Measurements from ENCODE around the gene ASAP2. TPM values are rescaled to one million over a fixed set of nuclear protein-coding genes. Genes with fewer than 3 reads are reported as not detected.

ASAP2 gene
- total RNA-seq, 1 donor from 2014 or later: 24.3 TPM

DNA sequence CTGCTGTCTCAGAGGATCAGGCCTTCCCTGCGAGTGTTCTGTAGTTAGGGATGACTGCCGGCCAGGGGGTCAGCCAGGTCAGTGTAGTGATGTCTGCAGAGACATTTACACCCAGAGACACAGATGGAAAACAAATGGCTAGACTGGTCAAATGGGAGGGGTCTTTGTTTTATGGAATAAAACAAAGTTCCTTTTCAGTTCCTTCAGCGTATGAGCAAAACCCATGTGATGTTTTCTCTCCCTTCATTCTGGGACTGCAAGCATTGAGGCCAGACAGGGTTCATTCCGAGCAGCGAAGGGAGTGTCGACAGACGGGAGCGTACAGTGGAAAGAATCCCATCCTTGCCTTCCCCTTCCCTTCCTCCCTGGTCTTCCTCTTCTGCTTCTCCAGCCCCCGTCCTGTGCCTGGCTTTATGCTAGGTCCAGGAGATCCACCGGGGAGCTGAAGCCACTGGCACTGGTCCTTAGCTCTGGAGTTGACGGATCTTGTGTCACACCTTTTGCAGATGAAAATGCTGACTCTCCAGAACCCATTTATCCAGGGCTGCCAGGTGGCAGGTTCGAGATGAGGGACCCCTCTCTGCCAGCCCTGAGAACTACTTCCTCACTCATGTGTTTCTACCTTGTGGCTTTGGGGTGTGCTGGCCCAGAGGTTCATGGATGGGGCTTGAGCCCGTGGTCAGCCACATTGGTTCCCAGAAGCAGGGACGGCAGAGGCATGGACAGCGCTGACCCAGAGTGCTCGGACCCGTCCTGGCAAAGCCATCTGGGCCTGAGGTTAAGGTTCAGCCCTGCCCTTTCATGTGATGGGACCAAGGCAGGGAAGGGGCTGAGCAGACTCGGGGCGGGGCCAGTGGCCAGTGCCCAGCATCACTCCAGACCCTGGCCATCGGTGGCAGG, 192.5 kb downstream of the ASAP2 start:
- Histone ChIP-seq H3K27ac (no peak overlapping the region), H3K27me3 (ENCODE audit: low read depth) (no peaks in the 10 kb centered on the region), H3K36me3 (peaks cover 38% of the 10 kb centered on the region), H3K4me3 (no peak overlapping the region), H3K4me1 (peaks cover 6% of the 10 kb centered on the region), H3K9me3 (no peaks in the 10 kb centered on the region)
- intact Hi-C loops (cut with DNase I): no loop called here
- no peak for DNase-seq
- TF ChIP-seq, protein P1, sequence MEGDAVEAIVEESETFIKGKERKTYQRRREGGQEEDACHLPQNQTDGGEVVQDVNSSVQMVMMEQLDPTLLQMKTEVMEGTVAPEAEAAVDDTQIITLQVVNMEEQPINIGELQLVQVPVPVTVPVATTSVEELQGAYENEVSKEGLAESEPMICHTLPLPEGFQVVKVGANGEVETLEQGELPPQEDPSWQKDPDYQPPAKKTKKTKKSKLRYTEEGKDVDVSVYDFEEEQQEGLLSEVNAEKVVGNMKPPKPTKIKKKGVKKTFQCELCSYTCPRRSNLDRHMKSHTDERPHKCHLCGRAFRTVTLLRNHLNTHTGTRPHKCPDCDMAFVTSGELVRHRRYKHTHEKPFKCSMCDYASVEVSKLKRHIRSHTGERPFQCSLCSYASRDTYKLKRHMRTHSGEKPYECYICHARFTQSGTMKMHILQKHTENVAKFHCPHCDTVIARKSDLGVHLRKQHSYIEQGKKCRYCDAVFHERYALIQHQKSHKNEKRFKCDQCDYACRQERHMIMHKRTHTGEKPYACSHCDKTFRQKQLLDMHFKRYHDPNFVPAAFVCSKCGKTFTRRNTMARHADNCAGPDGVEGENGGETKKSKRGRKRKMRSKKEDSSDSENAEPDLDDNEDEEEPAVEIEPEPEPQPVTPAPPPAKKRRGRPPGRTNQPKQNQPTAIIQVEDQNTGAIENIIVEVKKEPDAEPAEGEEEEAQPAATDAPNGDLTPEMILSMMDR (IDR thresholded peaks at IDR 0.05): no peak
- peak; percentile 24 to 40 for ATAC-seq

DNA sequence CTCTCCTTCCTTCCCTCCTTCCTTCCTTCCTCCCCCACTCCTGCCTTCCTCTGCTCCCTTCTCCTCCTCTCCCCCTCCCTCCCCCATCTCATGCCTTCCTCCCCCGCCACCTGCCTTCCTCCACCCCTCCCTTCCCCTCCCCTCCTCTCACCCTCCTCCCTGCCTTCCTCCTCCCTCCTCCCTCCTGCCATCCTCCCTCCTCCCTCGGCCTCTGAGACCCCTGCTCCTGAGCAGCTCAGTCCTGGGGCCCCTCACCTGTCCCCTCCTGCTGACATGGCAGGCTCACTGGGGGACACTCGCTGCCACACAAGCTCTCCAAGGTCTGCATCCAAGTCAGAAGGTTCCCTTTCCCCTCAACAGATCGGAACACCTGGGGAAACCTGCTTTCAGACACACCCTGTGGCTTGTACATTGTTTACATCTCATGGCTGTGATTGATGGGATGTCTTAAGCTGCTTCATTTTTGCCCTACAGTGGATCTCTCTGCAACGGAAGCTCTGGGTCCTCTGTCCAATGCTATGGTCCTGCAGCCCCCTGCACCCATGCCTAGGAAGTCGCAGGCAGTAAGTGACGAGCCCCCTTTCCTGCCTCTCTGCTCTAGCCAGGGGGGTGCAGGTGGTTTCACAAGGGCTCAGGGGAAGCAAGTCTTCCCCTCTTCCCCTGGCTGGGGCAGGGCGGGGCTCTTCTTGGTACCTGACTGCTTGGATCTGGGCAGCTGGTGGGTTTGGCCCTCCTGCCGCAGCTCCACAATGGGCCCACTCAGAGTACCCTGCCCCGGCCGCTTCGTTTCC, 193.9 kb downstream of the ASAP2 start:
- TF ChIP-seq, protein P1 (IDR thresholded peaks at IDR 0.05): no peak
- ATAC-seq (no peak), DNase-seq (no peak)
- no peaks in the 10 kb centered on the region for H3K27me3 ChIP-seq (ENCODE audit: low read depth)
- H3K36me3 ChIP-seq: peaks cover 38% of the 10 kb centered on the region
- peaks cover 10% of the 10 kb centered on the region for H3K4me1 ChIP-seq
- no peak overlapping the region for H3K27ac ChIP-seq
- no peaks in the 10 kb centered on the region for H3K9me3 ChIP-seq
- no peak overlapping the region for H3K4me3 ChIP-seq
- intact Hi-C loops (cut with DNase I): no loop called here

DNA sequence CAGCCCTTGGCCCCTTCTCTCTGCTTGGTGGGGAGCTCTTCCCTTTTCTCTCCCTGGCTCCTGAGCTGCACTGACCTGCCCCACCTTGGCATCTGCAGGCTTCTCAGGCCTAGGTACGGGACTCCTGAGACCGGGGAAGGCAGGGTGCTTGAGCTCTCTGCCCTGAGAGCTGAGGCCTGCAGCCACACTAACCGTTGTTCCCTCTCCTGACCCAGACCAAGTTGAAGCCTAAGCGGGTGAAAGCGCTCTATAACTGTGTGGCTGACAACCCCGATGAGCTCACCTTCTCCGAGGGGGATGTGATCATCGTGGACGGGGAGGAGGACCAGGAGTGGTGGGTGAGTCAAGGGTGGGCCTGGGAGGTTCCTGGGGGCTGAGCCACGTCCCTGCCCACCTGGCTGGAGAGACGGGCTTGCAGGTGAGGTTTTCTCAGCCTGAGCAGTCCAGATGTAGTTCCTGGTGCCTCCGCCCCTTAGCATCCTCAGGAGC, 194.5 kb downstream of the ASAP2 start:
- Histone ChIP-seq H3K9me3 (no peaks in the 10 kb centered on the region), H3K27me3 (ENCODE audit: low read depth) (no peaks in the 10 kb centered on the region), H3K27ac (no peak overlapping the region), H3K36me3 (peaks cover 42% of the 10 kb centered on the region), H3K4me3 (no peak overlapping the region), H3K4me1 (peaks cover 10% of the 10 kb centered on the region)
- ATAC-seq (no peak), DNase-seq (no peak)
- intact Hi-C loops (cut with DNase I): no loop called here
- TF ChIP-seq, protein P1 (IDR thresholded peaks at IDR 0.05): no peak

DNA sequence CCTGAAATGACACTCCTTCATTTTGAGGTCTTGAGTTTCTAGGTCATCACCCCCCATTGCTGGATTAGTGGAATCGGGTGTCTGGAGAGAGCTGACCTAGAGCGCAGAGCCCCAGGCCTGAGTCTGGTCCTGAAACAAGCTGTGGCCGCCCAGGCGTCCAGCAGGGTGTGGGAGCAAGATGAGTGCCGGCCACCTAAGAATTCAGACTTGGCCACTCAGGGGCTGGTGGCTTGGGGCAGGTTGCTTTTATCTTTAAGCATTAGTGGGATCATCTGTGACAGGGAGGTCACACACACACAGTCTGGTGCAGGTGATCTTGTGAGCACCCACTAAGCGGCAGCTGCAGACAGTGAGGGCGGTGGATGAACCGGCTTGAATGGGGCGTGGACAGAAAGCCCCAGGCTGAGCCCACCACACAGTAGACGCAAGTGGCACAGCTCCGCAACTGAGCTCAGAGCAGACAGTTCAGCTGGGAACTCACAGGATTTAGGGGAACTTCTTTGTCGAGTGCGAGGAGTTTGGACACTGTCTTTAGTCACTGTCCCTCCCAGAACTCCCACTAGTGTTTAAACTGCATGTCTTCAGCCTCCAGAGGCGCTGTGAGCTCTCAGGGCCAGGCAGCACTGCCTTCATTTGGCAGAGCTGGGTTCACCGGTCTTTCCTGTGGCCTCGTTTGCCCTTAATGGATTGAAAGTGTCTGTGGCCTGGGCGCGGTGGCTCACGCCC, 195.2 kb downstream of the ASAP2 start:
- Histone ChIP-seq H3K27me3 (ENCODE audit: low read depth) (no peaks in the 10 kb centered on the region), H3K4me1 (peaks cover 10% of the 10 kb centered on the region), H3K27ac (no peak overlapping the region), H3K9me3 (no peaks in the 10 kb centered on the region), H3K4me3 (no peak overlapping the region), H3K36me3 (peaks cover 45% of the 10 kb centered on the region)
- intact Hi-C loops (cut with DNase I): no loop called here
- TF ChIP-seq, protein P1 (IDR thresholded peaks at IDR 0.05): no peak
- DNase-seq (no peak), ATAC-seq (no peak)

DNA sequence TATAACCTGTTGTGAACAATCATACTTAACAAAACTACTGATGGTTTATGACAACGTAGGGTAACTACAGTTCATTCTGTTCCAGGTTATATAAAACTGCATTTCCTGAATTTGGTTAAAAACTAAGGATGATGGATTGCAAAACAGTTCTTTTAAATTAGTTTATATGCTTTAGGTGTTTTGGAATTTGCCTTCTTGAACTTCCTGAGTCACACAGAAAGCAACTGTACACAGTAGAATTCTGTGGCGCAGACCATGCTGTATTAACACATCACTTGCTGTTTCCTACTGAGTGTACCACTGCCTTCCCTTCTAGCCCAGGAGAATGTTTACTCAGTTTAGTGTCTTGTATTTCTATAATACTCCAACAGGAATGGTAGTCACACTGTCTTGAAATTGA, 197.3 kb downstream of the ASAP2 start:
- no peak for ATAC-seq
- H3K27ac ChIP-seq: no peak overlapping the region
- peaks cover 10% of the 10 kb centered on the region for H3K4me1 ChIP-seq
- H3K27me3 ChIP-seq (ENCODE audit: low read depth): no peaks in the 10 kb centered on the region
- DNase-seq: no peak
- peaks cover 65% of the 10 kb centered on the region for H3K36me3 ChIP-seq
- intact Hi-C loops (cut with DNase I): no loop called here
- H3K9me3 ChIP-seq: no peaks in the 10 kb centered on the region
- H3K4me3 ChIP-seq: no peak overlapping the region
- TF ChIP-seq, protein P1 (IDR thresholded peaks at IDR 0.05): no peak
